PC-3 (cell line): ENCODE measurements around the gene INTS6L. TPM values are rescaled to one million over a fixed set of nuclear protein-coding genes. Genes with fewer than 3 reads are reported as not detected.

Source experiments
- ATAC-seq: fragments of 200-7000 bp; cut with Tn5 transposase; 2 replicates; pipeline ENCODE4 v1.9.1; 2020; ENCODE audit warnings: mild to moderate bottlenecking, moderate library complexity
- BruUV-seq: library from RNA; stranded (reverse); fragments of 400-500 nt; replicated peaks from 2 replicates; lab custom pipeline; 2021; lab: Mats Ljungman, UMichigan
- CTCF ChIA-PET: fragments of 300-600 bp; sonication (Branson Sonifier 250); formaldehyde crosslinking; loops from one replicate; lab custom pipeline; 2022; ENCODE audit warnings: antibody characterized with exemption; lab: Charles Lee
- POLR2A ChIA-PET: fragments of 300-600 bp; sonication (Branson Sonifier 250); formaldehyde crosslinking; loops from one replicate; lab custom pipeline; 2022; ENCODE audit warnings: antibody characterized with exemption; ENCODE audit not compliant: unreplicated experiment; lab: Charles Lee
- DNase-seq: peaks from one replicate; pipeline ENCODE4 v3.0.0-alpha.2; 2015
- H2AFZ ChIP-seq: fragments of 300-600 bp; sonication (generic); 2 replicates; pipeline ENCODE4 v1.6.0; 2016; ENCODE audit warnings: antibody characterized with exemption, low read length
- H3F3A ChIP-seq: fragments of 300-600 bp; sonication (generic); one replicate; pipeline ENCODE4 v1.6.0; 2017; ENCODE audit warnings: antibody characterized with exemption, low read length, control low read depth, mild to moderate bottlenecking; ENCODE audit not compliant: unreplicated experiment
- H3K27ac ChIP-seq: fragments of 300-600 bp; sonication (generic); 2 replicates; pipeline ENCODE4 v1.5.1; 2016; ENCODE audit warnings: mild to moderate bottlenecking, low read length
- H3K27me3 ChIP-seq: fragments of 300-600 bp; sonication (generic); 2 replicates; pipeline ENCODE4 v1.6.1; 2016; ENCODE audit warnings: low read length, mixed read lengths
- H3K36me3 ChIP-seq: fragments of 300-600 bp; sonication (generic); 2 replicates; pipeline ENCODE4 v1.6.1; 2016; ENCODE audit warnings: low read depth, mixed run types, low read length, mixed read lengths
- H3K4me1 ChIP-seq: fragments of 300-600 bp; sonication (generic); 2 replicates; pipeline ENCODE4 v1.5.1; 2016; ENCODE audit warnings: low read length; ENCODE audit not compliant: insufficient read depth
- H3K4me2 ChIP-seq: fragments of 300-600 bp; sonication (generic); 2 replicates; pipeline ENCODE4 v1.6.0; 2016; ENCODE audit warnings: low read length
- H3K4me3 ChIP-seq: fragments of 300-600 bp; sonication (generic); 2 replicates; pipeline ENCODE4 v1.5.1; 2016; ENCODE audit warnings: mild to moderate bottlenecking, low read length, mixed read lengths
- H3K79me2 ChIP-seq: fragments of 300-600 bp; sonication (generic); 2 replicates; pipeline ENCODE4 v1.6.1; 2017; ENCODE audit warnings: low read length, mixed read lengths
- H3K9ac ChIP-seq: fragments of 300-600 bp; sonication (generic); 2 replicates; pipeline ENCODE4 v1.6.0; 2016; ENCODE audit warnings: mild to moderate bottlenecking, low read length
- H3K9me2 ChIP-seq: fragments of 300-600 bp; sonication (generic); replicated peaks from 2 replicates; pipeline ENCODE4 v1.6.1; 2016; ENCODE audit warnings: mixed run types, low read length, mixed read lengths
- H3K9me3 ChIP-seq: fragments of 300-600 bp; sonication (generic); 2 replicates; pipeline ENCODE4 v1.6.1; 2016; ENCODE audit warnings: low read length, mixed read lengths
- H4K20me1 ChIP-seq: fragments of 300-600 bp; sonication (generic); 2 replicates; pipeline ENCODE4 v1.6.1; 2016; ENCODE audit warnings: low read length, mixed read lengths
- EZH2 ChIP-seq: fragments of 300-600 bp; sonication (generic); IDR thresholded peaks from one replicate; pipeline ENCODE4 v1.6.1; 2017; ENCODE audit warnings: antibody characterized with exemption, mild to moderate bottlenecking, low read length; ENCODE audit not compliant: unreplicated experiment
- EZH2phosphoT487 ChIP-seq: fragments of 300-600 bp; sonication (generic); IDR thresholded peaks from 2 replicates; pipeline ENCODE4 v1.6.1; 2018; ENCODE audit warnings: mild to moderate bottlenecking, antibody characterized with exemption, low read length, borderline replicate concordance
- intact Hi-C: fragments of 100-400 bp; cut with micrococcal nuclease; formaldehyde crosslinking; loops from 2 replicates; pipeline ENCODE4 v1.9.0; 2023
- total RNA-seq: library from RNA; depleted of rRNA; stranded (reverse); fragments of >200 nt; gene quantifications from 2 replicates; pipeline ENCODE4 v1.2.3, GENCODE V29; 2014
- TF ChIP-seq, protein P1 (sequence below): fragments of 300-600 bp; sonication (generic); conservative IDR thresholded peaks from 2 replicates; pipeline ENCODE4 v1.5.1; 2017; ENCODE audit warnings: antibody characterized with exemption, low read depth, mild to moderate bottlenecking, low read length

The INTS6L gene
- total RNA-seq, 1 experiment from 2014 or later: 4.1 TPM

DNA sequence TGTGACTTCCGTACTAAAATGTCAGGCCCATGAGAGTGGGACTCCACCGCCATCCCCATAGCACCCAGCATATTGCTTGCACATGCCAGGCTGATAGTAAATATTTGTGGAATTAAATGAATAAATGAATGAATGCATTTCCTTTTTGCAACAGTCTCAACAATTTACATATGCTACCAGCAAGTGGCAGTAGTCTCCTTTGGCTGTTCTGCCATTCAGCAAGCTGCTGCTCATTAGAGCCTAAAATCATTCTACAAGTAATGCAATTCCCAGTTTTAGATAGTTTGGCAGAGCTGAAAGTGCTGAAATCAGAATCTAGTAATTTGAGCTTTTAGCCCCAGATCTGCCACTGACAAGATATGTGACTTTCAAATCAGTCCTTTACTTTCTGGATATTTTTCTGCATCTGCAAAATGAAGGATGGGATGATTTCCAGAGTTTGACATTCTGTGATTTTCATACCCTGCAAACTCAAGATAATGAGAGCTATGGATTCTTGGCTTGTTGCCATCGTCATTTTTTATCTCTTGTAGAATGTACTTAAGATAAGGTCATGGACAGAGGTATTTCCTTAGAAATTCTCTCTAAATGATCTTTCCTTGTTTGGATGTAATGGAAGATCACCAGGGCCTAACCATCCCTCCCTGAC lies 35.7 kb upstream of the INTS6L start:
- Histone ChIP-seq H3K9me2 (no peaks in the 10 kb centered on the region), H3K4me3 (no peak overlapping the region), H3K9me3 (no peaks in the 10 kb centered on the region), H4K20me1 (no peaks in the 10 kb centered on the region), H3K36me3 (no peaks in the 10 kb centered on the region), H3K9ac (no peak overlapping the region), H3K4me2 (no peak overlapping the region), H3F3A (no peaks in the 10 kb centered on the region), H3K79me2 (no peaks in the 10 kb centered on the region), H3K27ac (no peak overlapping the region), H3K27me3 (peaks cover 17% of the 10 kb centered on the region), H3K4me1 (no peaks in the 10 kb centered on the region), H2AFZ (no peak overlapping the region)
- CTCF ChIA-PET: interaction anchor here (1.0 kb wide), 1 partner anchor 107 kb away, joined by 4 read pairs; no protein-coding TSS in a partner anchor
- no TSS peak for BruUV-seq
- intact Hi-C loops: loop anchor here (1.0 to 5.0 kb wide), 4 partner anchors 38 to 142 kb away; partner anchors contain the start of gene INTS6L
- POLR2A ChIA-PET: no interaction called here
- no peak for TF ChIP-seq EZH2phosphoT487
- TF ChIP-seq, protein P1, sequence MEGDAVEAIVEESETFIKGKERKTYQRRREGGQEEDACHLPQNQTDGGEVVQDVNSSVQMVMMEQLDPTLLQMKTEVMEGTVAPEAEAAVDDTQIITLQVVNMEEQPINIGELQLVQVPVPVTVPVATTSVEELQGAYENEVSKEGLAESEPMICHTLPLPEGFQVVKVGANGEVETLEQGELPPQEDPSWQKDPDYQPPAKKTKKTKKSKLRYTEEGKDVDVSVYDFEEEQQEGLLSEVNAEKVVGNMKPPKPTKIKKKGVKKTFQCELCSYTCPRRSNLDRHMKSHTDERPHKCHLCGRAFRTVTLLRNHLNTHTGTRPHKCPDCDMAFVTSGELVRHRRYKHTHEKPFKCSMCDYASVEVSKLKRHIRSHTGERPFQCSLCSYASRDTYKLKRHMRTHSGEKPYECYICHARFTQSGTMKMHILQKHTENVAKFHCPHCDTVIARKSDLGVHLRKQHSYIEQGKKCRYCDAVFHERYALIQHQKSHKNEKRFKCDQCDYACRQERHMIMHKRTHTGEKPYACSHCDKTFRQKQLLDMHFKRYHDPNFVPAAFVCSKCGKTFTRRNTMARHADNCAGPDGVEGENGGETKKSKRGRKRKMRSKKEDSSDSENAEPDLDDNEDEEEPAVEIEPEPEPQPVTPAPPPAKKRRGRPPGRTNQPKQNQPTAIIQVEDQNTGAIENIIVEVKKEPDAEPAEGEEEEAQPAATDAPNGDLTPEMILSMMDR: peak; percentile 67
- DNase-seq (peak; percentile 55), ATAC-seq (peak; percentile 60)

DNA sequence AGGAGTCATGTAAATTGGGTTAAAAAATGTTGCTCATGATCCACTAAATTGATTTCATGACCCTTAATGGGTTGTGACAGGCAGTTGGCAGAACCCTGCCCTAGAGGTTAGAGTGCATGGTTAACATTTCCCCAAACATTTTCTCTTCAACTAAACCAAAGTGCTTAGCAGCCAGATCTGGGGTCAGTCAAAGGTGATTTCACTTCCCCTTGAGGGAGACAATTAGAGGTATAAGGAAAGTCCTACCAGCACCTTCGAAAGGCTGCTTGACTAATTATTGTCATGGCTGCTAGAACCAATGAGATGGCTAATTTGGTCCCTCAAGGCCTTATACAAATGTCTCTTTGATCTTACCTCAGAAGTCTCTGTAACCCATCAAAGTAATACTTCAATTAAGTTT lies 30.9 kb upstream of the INTS6L start:
- DNase-seq (no peak), ATAC-seq (no peak)
- H4K20me1 ChIP-seq: no peaks in the 10 kb centered on the region
- no peaks in the 10 kb centered on the region for H3K9me3 ChIP-seq
- ChIA-PET POLR2A (no interaction called here), CTCF (interaction anchor here (0.7 kb wide), 1 partner anchor 55 kb away, joined by 3 read pairs; no protein-coding TSS in a partner anchor)
- H3K4me1 ChIP-seq: no peaks in the 10 kb centered on the region
- no peak overlapping the region for H3K4me2 ChIP-seq
- no peak for TF ChIP-seq EZH2
- TF ChIP-seq, protein P1: no peak
- TF ChIP-seq EZH2phosphoT487: no peak
- intact Hi-C loops: no loop called here
- H3F3A ChIP-seq: no peaks in the 10 kb centered on the region
- H3K9ac ChIP-seq: no peak overlapping the region
- H3K36me3 ChIP-seq: no peaks in the 10 kb centered on the region
- H3K4me3 ChIP-seq: no peak overlapping the region
- no peaks in the 10 kb centered on the region for H3K9me2 ChIP-seq
- BruUV-seq: no TSS peak
- H2AFZ ChIP-seq: no peak overlapping the region
- no peak overlapping the region for H3K27ac ChIP-seq
- no peaks in the 10 kb centered on the region for H3K79me2 ChIP-seq
- peaks cover 5% of the 10 kb centered on the region; the same call in 1 of the 2 replicates for H3K27me3 ChIP-seq

DNA sequence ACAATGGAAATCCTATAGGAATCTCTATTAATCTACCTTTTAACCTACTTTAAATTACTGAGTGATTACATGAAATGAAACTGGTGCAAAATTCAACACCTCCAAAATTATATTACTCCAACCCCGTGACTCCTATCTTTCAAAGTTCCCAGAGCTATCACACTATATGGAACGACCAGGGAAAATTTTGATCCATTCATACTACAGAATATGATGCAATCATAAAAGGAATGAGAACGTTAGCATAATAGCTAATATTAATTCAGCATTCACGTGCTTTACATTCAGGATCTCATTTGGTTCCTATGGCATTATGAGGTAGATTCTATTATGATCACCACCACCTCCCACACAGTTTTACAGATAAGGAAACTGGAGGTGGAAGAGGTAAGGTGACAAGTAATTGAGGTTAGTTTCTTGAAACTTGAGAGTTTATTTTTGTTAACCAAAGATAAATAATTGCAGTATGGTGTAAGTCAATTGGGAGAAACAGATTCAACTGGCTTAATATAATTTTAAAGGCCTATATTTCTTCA lies 29.4 kb upstream of the INTS6L start:
- Histone ChIP-seq H3K36me3 (no peaks in the 10 kb centered on the region), H3F3A (no peaks in the 10 kb centered on the region), H3K79me2 (no peaks in the 10 kb centered on the region), H3K4me2 (no peak overlapping the region), H3K9me3 (no peaks in the 10 kb centered on the region), H3K4me1 (no peaks in the 10 kb centered on the region), H3K27me3 (peaks cover 5% of the 10 kb centered on the region; the same call in 1 of the 2 replicates), H3K27ac (no peak overlapping the region), H3K9ac (no peak overlapping the region), H4K20me1 (no peaks in the 10 kb centered on the region), H3K4me3 (no peak overlapping the region), H2AFZ (no peak overlapping the region), H3K9me2 (no peaks in the 10 kb centered on the region)
- TF ChIP-seq EZH2phosphoT487 (no peak), EZH2 (no peak)
- TF ChIP-seq, protein P1: no peak
- ATAC-seq (no peak), DNase-seq (no peak)
- intact Hi-C loops: no loop called here
- BruUV-seq: no TSS peak
- ChIA-PET CTCF (no interaction called here), POLR2A (no interaction called here)
